Stomach (tissue), 9 donors: Measurements from ENCODE around the gene MPDU1. TPM values are rescaled to one million over a fixed set of nuclear protein-coding genes. Genes with fewer than 3 reads are reported as not detected.
"Not testable (repeated sequence)": the region's sequence is repeated elsewhere in the genome, so short reads cannot be mapped to it uniquely, and the experiment has no call there.

ENCODE experiments used
- DNase-seq, 2 donors: peaks; one replicate each; pipeline versions ENCODE4 v3.0.0 to v3.0.0-alpha.2; 2013 to 2019
- H3K27ac ChIP-seq, 5 donors: fragments of 200-600 bp in 4 of 5; sonication (generic) in 4 of 5; one replicate each; pipeline ENCODE4 v1.5.1; 2013 to 2019; ENCODE audit warnings: mild to moderate bottlenecking in 1 of 5, moderate library complexity in 1 of 5
- H3K27me3 ChIP-seq, 3 donors: fragments of 200-600 bp; sonication (generic); one replicate each; pipeline ENCODE4 v1.5.1; 2017 to 2019; ENCODE audit warnings: mixed run types in 1 of 3
- H3K36me3 ChIP-seq, 4 donors: fragments of 200-600 bp; sonication (generic); 1 replicate in 3 of 4; 2 replicates in 1 of 4; pipeline ENCODE4 v1.5.1; 2016 to 2019
- H3K4me1 ChIP-seq, 4 donors: fragments of 200-600 bp; sonication (generic); one replicate each; pipeline ENCODE4 v1.5.1; 2016 to 2019
- H3K4me3 ChIP-seq, 4 donors: fragments of 200-600 bp; sonication (generic) in 3 of 4; one replicate each; pipeline ENCODE4 v1.5.1; 2016 to 2019; ENCODE audit warnings: mild to moderate bottlenecking in 1 of 4
- H3K9me3 ChIP-seq, 4 donors: fragments of 200-600 bp; sonication (generic); one replicate each; pipeline ENCODE4 v1.5.1; 2016 to 2019
- EP300 ChIP-seq: sonication (generic); formaldehyde crosslinking; IDR thresholded peaks from one replicate; pipeline ENCODE4 v1.6.1; 2017; ENCODE audit warnings: antibody characterized with exemption
- POLR2A ChIP-seq, 4 donors: fragments of 450-650 bp; IDR thresholded peaks; one replicate each; pipeline ENCODE4 v1.6.1; 2016; ENCODE audit warnings: antibody characterized with exemption in 4 of 4, control low read depth in 2 of 4, mild to moderate bottlenecking in 1 of 4, moderate library complexity in 1 of 4
- POLR2AphosphoS5 ChIP-seq, 3 donors: sonication (generic); formaldehyde crosslinking; IDR thresholded peaks; one replicate each; pipeline ENCODE4 v1.6.1; 2016; ENCODE audit warnings: antibody characterized with exemption in 3 of 3
- WGBS, 5 donors: extraction: QIAGEN DNeasy Blood & Tissue Kit in 3 of 5; methylation state at CpG; one replicate each; pipeline versions ENCODE4 v1.1.5 to v1.1.7; 2013 to 2018; 5-methylcytosine and 5-hydroxymethylcytosine counted together
- intact Hi-C: fragments of 100-400 bp; cut with DNase I; formaldehyde crosslinking; loops from one replicate; pipeline ENCODE4 v1.15.1; 2023; ENCODE audit warnings: low total_unique reads
- polyA plus RNA-seq, 3 donors: library from polyadenylated mRNA; stranded (reverse); fragments of 200-250 nt; gene quantifications; one replicate each; pipeline ENCODE4 v1.2.3, GENCODE V29; 2013
- total RNA-seq, 5 donors: library from RNA; depleted of rRNA; stranded (reverse); fragments of >200 nt; gene quantifications; one replicate each; pipeline versions ENCODE4 v1.1.0 to v1.2.3, GENCODE V29; 2014 to 2016
- TF ChIP-seq, protein P1 (sequence below), 7 experiments: fragments of 450-650 bp in 4 of 7; fragments of 200-600 bp in 3 of 7; sonication (generic) in 3 of 7; IDR thresholded peaks; one replicate each; pipeline ENCODE4 v1.5.1; 2016 to 2019; ENCODE audit warnings: antibody characterized with exemption in 7 of 7, control low read depth in 2 of 7, mild to moderate bottlenecking in 1 of 7
- donor health status: healthy with polysubstance abuse.
- donor health status: Bipolar disorder and iron deficiency.
- donor health status: healthy.

Gene MPDU1
- total and polyA plus RNA-seq, 8 donors = 27.2 to 188 (median 68.3) TPM

DNA sequence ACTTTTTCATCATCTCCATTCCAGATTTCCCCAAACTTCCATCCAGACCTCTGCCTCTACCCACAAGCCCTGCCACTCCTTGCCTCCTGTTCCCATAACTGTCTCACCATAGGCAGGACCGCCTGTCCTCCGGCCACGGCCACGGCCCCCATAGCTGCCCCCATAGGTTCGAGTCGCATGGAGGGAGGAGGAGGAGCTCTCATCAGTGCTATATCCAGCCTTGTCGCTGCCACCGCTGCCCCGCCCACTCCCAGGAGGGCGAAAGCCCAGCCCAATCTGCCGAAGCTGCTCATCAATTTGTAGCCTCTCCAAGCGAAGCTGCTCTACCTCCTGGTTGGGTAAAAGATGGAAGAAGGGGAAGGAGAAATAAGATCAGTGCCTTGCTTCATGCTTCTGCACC, 9.6 kb downstream of the MPDU1 start:
- no peak for DNase-seq
- 87 to 89% (median 88%) methylated on average over 12 of the region's 12 CpGs for WGBS, 5 donors
- Histone ChIP-seq H3K4me3 (no peak overlapping the region), H3K4me1 (peaks cover 9 to 25% (median 17%) of the 10 kb centered on the region in 4 donors), H3K27me3 (no peaks in the 10 kb centered on the region), H3K27ac (no peak overlapping the region), H3K36me3 (peaks cover 69 to 93% (median 86%) of the 10 kb centered on the region in 4 donors), H3K9me3 (no peaks in the 10 kb centered on the region)
- intact Hi-C loops = no loop called here
- TF ChIP-seq EP300 = no peak
- no peak for TF ChIP-seq POLR2AphosphoS5 (IDR thresholded peaks at IDR 0.05)
- TF ChIP-seq, protein P1, sequence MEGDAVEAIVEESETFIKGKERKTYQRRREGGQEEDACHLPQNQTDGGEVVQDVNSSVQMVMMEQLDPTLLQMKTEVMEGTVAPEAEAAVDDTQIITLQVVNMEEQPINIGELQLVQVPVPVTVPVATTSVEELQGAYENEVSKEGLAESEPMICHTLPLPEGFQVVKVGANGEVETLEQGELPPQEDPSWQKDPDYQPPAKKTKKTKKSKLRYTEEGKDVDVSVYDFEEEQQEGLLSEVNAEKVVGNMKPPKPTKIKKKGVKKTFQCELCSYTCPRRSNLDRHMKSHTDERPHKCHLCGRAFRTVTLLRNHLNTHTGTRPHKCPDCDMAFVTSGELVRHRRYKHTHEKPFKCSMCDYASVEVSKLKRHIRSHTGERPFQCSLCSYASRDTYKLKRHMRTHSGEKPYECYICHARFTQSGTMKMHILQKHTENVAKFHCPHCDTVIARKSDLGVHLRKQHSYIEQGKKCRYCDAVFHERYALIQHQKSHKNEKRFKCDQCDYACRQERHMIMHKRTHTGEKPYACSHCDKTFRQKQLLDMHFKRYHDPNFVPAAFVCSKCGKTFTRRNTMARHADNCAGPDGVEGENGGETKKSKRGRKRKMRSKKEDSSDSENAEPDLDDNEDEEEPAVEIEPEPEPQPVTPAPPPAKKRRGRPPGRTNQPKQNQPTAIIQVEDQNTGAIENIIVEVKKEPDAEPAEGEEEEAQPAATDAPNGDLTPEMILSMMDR (IDR thresholded peaks at IDR 0.05) = no peak
- no peak for TF ChIP-seq POLR2A (IDR thresholded peaks at IDR 0.05)

DNA sequence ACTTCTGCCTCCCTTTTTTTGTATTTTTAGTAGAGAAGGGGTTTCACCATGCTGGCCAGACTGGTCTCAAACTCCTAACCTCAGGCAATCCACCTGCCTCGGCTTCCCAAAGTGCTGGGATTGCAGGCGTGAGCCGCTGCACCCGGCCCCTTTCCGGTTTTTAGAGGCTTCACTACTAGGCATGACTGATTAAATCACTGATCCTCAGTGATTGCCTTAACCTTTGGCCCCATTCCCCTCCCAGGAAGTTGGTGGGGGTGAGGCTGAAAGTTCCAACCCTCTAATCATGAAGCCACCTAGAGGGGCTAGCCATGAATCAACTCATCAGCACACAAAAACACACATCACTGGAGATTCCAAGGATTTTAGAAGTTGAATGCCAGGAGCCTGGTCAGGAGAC, 13.9 kb downstream of the MPDU1 start:
- WGBS, 5 donors = 76 to 83% (median 79%) methylated on average over 5 of the region's 5 CpGs

DNA sequence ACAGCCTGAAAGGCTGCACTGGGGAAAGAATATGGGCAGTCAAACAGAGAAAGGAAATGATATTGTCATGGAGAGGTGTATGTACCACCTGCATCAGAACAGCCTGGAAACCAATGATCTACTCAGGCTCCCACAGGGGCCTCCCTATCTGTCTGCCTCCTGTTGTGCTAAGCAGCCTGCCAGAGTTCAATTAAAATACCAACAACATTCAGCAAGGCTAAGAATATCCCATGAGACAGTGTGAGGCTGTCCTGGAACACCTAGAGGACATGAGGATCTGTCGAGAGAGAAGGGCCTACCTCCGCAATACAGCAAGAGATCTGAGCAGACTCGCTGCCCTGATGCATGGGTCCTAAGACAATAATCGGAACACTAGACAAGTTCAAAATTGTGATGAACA, 22.6 kb downstream of the MPDU1 start:
- peaks cover 0 to 25% (median 7%) of the 10 kb centered on the region in 4 donors for H3K4me1 ChIP-seq
- peaks cover 48 to 61% (median 58%) of the 10 kb centered on the region in 4 donors for H3K36me3 ChIP-seq
- 95 to 98% (median 97%) methylated on average over 4 of the region's 4 CpGs for WGBS, 5 donors
- H3K27me3 ChIP-seq = no peaks in the 10 kb centered on the region
- H3K27ac ChIP-seq = no peak overlapping the region
- no peak overlapping the region for H3K4me3 ChIP-seq
- intact Hi-C loops = no loop called here
- no peaks in the 10 kb centered on the region for H3K9me3 ChIP-seq
- TF ChIP-seq POLR2AphosphoS5 (IDR thresholded peaks at IDR 0.05) = no peak
- DNase-seq = no peak

More for the DNA sequence above, 13.9 kb downstream of the MPDU1 start:
- intact Hi-C loops, H3K4me1 ChIP-seq, DNase-seq, H3K9me3 ChIP-seq, H3K27ac ChIP-seq, H3K27me3 ChIP-seq, H3K4me3 ChIP-seq: not testable (repeated sequence)
- H3K36me3 ChIP-seq = peaks cover 96 to 97% (median 97%) of the 10 kb centered on the region in 4 donors

DNA sequence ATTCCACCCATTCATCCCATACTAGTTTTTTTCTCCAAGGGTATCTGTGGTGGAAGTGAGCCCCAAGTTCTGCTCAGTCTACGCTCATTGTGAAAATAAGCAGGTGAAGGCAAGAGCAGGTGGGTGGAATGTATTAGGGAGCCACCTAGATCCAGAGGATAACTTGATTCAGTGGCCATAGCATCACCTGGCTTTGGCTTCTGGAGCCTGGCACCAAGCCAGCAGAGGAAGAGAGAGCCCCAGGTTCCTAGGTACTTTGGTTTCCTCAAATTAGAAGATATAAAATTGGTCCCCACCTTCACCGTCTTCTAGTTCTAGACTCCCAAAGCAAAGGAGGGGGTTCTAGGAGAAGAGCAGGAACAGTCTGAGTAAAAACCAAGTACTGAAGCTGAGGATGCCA, 27.0 kb downstream of the MPDU1 start:
- Histone ChIP-seq H3K36me3 (peaks cover 7 to 22% (median 17%) of the 10 kb centered on the region in 4 donors), H3K27me3 (no peaks in the 10 kb centered on the region), H3K9me3 (no peaks in the 10 kb centered on the region), H3K27ac (no peak overlapping the region), H3K4me3 (no peak overlapping the region), H3K4me1 (peaks cover 24 to 54% (median 40%) of the 10 kb centered on the region in 4 donors)
- TF ChIP-seq POLR2A (IDR thresholded peaks at IDR 0.05) (no peak), EP300 (no peak), POLR2AphosphoS5 (IDR thresholded peaks at IDR 0.05) (no peak)
- TF ChIP-seq, protein P1 (IDR thresholded peaks at IDR 0.05) = no peak
- 94 to 100% (median 97%) methylated on average over 2 of the region's 2 CpGs for WGBS, 5 donors
- intact Hi-C loops = no loop called here
- no peak for DNase-seq

DNA sequence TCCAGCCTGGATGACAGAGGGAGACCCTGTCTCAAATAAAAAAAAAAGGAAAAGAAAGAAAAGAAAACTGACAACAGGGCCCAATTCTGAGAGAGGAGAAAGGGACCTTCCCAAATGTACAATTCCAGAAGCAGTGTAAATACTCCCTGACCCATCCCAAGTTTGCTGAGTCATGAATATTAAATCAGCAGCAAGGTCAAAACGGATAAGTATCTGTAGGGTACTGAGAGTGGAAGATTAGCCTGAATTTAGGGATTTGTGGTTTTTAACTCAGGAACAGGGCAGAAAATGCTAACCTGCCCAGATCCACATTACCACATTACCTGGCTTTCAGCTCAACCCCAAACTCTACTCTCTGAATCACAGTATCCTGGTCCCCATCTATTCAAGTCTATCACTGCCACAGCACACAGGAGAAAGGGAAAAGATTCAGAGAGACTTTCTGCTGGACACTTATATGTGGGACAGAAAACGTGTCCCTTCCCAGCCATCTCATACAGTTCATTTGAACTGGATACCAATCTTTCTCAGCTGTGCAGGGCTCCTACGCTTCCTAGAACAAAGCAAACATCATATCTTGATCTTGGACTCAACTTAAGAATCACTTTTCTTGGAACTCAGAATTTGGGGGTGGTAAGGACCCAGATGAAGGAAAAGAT, 28.1 kb downstream of the MPDU1 start:
- 31 to 49% (median 40%) methylated on average over 3 of the region's 3 CpGs for WGBS, 5 donors
- intact Hi-C loops = no loop called here
- H3K4me3 ChIP-seq = peak overlapping the region in 2 of 4 donors; percentile 25 to 86

More for the DNA sequence above, 28.1 kb downstream of the MPDU1 start:
- TF ChIP-seq, protein P1 (IDR thresholded peaks at IDR 0.05) = no peak
- Histone ChIP-seq H3K9me3 (no peaks in the 10 kb centered on the region), H3K27ac (no peak overlapping the region), H3K27me3 (no peaks in the 10 kb centered on the region), H3K4me1 (peaks cover 24 to 54% (median 41%) of the 10 kb centered on the region in 4 donors), H3K36me3 (peaks cover 4 to 14% (median 9%) of the 10 kb centered on the region in 4 donors)
- DNase-seq = no peak
